Smooth muscle cell of trachea (primary cell): ENCODE data around the gene SLC5A8. TPM values are rescaled to one million over a fixed set of nuclear protein-coding genes. Genes with fewer than 3 reads are reported as not detected.

Experiments
- total RNA-seq: library from RNA; depleted of rRNA; stranded (reverse); fragments of >200 nt; gene quantifications from 2 replicates; pipeline ENCODE4 v1.2.1, GENCODE V29; 2014

The SLC5A8 gene, protein sequence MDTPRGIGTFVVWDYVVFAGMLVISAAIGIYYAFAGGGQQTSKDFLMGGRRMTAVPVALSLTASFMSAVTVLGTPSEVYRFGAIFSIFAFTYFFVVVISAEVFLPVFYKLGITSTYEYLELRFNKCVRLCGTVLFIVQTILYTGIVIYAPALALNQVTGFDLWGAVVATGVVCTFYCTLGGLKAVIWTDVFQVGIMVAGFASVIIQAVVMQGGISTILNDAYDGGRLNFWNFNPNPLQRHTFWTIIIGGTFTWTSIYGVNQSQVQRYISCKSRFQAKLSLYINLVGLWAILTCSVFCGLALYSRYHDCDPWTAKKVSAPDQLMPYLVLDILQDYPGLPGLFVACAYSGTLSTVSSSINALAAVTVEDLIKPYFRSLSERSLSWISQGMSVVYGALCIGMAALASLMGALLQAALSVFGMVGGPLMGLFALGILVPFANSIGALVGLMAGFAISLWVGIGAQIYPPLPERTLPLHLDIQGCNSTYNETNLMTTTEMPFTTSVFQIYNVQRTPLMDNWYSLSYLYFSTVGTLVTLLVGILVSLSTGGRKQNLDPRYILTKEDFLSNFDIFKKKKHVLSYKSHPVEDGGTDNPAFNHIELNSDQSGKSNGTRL
- not detected in 2 replicates for total RNA-seq

GRCh38 chr12:101209319-101210302, at the start of gene SLC5A8:
Gene SLC5A8, minus strand, starts transcription at chr12:101210238. Its CDS starts 390 bp downstream, at chr12:101209848.

Other genes with a start within 250 kb of the SLC5A8 start
- gene UTP20, start 69.9 kb upstream of the SLC5A8 start, total RNA-seq: 18.7 and 23.1 TPM in 2 replicates
- gene ARL1, start 197.5 kb upstream of the SLC5A8 start, total RNA-seq: 131 and 210 TPM in 2 replicates